NCI-H524 (cell line): Measurements from ENCODE around the gene TKFC.
"Not testable (repeated sequence)": the region's sequence is repeated elsewhere in the genome, so short reads cannot be mapped to it uniquely, and the experiment has no call there.

Experiments used
- DNase-seq, 2 experiments: peaks; one replicate each; lab custom pipeline; 2025; lab: John Stamatoyannopoulos, UW

The TKFC gene

DNA sequence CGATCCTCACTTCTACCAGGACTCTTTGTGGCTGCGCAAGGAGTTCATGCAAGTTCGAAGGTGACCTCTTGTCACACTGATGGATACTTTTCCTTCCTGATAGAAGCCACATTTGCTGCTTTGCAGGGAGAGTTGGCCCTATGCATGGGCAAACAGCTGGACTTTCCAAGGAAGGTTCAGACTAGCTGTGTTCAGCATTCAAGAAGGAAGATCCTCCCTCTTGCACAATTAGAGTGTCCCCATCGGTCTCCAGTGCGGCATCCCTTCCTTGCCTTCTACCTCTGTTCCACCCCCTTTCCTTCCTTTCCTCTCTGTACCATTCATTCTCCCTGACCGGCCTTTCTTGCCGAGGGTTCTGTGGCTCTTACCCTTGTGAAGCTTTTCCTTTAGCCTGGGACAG is 35.6 kb downstream of the TKFC start:
- DNase-seq = no peak

DNA sequence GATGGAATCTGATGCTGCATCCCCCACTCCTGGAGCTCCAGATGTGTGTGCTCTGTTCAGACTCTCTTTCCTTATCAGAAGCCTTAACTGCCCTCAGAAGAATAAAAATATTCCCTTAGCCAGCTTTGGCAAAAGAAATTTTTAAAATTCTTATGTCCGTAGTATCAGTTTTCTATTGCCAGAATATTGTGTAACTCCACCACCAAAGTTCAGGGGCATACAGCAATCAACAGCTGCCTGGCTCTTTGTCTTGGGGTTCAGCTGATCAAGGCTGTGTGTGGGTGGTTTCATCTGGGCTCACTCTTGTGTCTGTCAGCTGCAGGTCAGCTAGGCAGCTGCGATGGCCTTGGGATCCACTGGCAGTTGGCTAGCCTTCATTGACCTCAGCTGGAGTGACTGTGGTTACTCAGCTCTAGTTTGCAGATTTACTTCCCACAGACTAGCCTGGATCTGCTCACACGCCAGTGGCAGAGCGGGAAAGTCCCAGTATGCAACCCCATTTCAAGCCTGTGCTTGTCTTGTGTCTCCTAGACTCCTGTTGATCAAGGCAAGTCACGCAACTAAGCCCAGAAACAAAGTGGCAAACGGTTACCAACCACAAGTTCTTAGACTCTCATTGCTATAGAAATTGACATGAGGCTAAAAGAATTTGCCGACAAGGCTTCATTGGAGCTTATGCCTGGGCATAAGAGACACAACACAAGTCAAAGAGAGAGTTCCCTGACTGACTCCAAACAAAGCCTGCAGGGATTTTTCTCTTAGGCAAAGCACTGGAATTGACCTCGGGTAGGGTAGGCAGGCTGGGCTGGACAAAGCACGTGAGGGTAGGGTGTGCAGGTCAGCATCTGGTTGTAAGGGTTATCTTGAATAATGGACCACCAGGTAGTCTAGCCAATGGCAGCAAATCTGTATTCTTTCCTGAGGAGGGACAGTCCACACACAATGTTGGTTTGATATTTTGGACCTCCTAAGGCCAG is 36.6 kb downstream of the TKFC start:
- no peak for DNase-seq

DNA sequence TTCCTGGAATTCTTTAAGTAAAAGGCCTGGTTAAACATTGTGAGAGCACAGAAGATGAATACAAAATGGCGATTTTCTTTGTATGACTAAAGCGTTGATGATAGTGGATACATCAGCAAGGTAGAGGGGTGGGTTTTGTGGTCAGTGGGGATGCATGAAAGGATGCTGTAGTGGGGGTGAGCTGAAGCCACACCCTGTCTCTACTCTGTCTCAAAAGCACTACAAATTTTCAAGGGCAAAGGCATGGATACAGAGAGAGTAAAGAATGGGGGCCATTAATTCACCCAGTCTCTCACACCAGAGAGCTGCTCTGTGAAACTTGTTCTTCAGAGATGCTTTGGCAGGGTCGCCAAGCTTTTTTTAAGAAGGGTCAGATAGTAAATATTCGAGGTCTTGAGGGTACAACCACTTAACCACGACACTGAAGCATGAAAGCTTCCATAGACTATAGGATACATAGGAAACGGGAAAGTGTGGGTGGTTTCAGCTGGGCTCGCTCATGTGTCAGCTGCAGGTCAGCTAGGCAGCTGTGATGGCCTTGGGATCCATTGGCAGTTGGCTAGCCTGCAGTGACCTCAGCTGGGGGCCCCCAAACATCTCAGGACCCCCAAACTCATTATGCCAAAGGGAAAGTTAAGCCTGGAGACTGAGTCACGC is 37.4 kb downstream of the TKFC start:
- no peak for DNase-seq

DNA sequence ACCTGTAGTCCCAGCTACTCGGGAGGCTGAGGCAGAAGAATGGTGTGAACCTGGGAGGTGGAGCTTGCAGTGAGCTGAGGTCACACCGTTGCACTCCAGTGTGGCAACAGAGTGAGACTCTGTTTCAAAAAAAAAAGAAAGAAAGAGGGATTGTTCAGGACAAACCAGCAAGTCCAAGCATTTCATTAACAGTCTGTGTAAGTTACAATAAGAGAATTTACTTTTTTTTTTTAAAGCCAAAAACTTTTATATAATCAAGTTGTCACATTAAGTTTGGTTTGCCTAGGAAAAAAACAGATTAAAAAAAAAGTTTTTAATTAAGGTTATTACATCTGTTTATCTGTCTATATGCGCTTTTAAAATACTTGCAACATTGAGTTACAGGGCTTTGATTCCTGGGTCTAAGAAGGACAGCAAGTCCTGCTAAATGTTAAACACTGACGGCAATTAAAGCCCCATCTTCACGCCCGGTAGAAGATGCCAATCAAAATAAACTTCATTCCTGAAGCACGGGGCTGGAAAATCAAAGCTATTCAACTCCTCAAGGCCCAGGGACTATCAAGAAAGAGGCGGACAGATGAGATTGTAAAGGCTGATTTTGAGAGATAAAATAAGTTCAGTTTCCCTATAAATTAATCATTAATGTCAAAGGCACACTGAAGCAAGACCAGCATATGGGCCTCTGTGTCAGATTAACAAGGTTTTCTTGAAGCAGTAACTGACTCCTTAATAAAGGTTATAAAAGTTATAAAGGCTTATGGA is 39.8 kb downstream of the TKFC start:
- DNase-seq = no peak

DNA sequence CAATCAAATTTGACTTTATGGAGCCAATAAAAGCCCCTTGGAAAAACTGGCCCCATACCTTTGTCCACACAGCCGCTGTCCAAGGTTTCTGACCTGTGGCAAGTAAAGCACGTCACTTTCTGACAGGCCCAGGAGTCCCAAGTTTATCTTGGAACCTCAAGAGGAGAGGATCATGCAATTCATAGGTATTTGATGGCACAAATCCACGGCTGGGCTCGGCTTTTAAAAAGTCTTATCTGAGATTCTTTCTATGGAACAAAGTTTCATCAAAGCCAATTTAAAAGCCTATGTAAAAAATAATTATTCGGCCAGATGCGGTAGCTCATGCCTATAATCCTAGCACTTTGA is 42.7 kb downstream of the TKFC start:
- no peak for DNase-seq

DNA sequence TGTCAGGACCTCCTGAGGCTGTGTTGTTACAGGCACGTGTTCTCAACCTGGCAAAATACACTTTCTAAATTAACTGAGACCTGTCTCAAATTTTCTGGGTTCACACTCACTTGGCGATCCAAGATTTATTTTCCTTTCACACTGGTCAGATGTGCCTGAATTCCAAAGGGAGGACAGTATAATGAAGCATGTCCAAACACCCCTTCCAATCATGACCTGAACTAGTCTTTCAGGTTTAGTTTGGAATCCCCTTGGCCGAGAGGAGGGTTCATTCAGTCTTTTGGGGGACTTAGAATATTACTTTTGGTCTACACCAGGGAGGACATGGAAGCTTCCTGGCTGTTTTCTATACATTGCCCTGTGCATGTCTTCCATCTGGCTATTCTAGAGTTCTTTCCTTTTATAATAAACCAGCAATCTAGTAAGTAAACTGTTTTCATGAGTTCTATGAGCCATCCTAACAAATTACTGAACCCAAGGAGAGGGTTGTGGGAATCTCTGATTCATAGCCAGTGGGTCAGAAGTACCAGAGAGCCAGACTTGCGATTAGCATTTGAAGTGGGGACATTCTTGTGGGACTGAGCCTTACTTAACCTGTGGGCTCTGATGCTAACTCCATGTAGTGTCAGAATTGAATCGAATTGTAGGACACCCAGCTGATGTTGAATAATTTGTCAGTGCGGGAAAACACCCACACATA is 44.6 kb downstream of the TKFC start:
- DNase-seq = no peak

DNA sequence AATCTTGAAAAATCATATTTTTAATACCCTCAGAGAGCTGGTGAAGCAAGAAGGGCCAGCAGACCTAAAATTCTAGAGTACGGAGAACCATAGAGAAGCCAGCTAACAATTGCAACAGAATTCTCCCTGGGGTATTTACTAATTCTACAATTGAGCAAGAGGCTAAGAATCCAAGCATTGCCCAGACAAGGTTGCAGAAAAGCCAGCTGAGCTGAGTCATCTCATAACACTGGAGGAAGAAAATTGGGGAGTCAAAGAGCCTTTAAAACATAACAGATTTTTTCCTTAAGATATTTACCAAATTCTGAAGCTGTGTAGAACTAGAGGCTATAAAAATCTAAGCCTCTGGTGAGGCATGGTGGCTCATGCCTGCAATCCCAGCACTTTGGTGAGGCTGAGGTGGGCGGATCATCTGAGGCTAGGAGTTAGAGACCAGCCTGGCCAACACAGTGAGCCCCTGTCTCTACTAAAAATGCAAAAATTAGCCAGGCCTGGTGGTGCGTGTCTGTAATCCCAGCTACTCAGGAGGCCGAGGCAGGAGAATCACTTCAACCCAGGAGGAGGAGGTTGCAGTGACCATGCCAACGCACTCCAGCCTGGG is 45.8 kb downstream of the TKFC start:
- DNase-seq = no peak

DNA sequence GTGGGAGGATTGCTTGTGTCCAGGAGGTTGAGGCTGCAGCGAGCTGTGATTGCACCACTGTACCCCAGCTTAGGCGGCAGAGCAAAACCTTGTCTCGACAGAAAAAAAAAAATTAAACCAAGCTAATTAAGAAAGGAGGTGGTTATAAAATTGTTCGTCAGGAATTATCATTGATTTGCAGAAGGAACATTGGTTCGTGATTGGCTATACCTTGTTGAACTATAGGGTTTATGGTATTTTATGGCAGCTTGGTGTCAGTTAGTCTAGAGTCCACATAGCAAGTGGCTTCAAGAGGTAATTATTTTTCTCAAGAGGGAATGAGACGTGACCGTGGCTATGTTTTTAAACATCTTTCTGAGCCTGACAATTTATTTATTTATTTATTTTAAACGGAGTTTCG is 47.9 kb downstream of the TKFC start:
- no peak for DNase-seq

DNA sequence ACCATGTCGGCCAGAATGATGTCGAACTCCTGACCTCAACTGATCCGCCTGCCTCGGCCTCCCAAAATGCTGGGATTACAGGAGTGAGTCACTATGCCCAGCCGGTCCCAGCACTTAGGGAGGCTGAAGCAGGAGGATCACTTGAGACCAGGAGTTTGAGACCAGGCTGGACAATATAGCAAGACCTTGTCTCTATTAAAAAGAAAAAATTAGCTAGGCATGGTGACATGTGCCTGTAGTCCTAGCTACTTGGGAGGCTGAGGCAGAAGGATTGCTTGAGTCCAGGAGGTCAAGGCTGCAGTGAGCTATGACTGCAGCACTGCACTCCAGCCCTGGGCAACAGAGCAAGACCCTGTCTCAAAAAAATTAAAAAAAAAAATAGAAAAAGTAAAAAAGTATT is 50.8 kb downstream of the TKFC start:
- not testable (repeated sequence) for DNase-seq

DNA sequence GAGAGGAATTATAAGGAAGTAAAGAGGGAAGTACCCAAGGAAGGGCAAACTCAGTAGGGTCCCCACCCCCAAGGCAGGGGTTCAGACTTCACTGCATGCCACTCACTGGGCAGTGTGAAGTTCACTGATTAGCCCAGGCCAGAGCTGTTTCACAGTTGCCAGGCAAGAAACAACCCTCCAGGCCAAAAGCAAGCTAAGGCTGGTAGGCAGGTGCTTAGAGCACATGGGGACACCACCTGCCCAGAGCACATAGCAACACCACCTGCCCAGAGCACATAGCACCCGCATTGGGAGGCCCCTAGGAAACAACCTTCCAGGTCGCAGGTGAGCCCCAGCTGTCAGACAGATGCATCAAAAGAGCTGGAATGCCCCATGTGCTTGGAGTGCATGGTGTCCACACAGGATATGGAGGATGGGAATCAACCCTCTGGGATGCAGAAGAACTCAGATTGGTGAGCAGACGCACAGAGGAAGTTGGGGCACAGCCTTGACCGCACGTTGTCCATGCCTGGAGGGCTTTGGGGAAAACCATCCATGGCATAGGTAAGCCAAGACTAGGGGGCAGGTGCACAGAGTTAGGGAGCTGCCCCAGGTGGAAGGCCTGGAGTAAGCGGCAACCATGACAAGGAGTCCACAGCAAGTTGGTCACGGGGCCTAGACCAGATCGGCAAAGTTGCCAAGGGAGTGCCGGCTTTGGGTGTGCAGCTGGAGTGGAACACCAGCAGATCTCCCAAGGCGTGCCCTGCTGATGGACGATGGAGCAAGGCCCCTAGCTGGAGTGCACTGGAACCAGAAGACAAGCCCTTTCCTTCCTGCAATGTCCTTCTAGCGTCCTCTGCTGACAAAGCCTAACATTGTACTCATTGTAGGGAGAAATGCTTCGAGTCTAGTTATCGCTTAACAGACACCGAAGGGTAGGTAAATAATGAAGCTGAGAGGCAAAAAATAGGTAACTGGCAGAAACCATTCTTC is 51.5 kb downstream of the TKFC start:
- peak in 1 of 2 experiments; percentile 33 for DNase-seq

DNA sequence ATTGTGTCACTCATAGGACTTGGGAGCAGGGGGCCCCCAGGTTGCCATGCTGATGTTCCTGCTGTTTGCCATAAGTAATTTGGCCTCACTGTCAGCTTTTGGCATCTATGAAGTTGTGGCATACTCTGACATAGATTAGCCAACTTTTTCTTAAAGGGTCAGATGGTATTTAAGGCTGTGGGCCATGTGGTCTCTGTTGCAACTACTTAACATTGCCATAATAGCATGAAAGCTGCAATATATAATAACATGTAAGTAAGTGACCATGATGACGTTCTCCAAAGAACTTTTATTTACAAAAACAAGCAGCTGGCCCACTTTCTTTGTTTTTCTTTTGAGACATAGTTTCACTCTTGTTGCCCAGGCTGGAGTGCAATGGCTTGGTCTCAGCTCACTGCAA is 57.1 kb downstream of the TKFC start:
- no peak for DNase-seq

DNA sequence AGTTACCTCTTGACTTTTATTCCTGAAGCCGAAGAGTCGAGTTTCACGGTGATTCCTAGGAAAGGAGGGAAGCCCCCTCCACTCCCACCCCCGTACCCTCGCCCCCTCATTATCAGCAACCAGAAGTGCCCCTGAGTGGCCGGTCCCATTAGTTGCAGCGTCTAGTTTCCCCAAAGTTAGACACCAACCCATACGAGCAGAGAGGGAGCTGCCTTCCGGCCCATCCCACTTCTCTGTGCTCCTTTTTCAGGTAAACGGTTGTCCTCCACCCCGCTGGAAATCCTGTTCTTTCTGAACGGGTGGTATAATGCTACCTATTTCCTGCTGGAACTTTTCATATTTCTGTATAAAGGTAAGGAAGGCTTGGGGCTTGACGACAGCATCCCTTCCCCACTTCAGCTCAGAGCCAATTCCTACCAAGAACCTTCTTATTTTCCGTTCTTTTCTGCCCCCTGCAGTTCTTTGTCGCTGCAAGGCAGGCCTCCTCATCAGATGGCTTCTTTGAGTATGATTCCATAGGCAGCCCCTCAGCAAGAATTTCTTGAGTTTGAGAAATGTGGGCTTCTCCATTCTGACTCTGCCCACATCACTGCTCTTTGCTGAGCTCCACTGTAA is 60.1 kb downstream of the TKFC start:
- DNase-seq = peak; percentile 5 to 29
